Measurements from ENCODE around the gene CDKN1C. TPM values are rescaled to one million over a fixed set of nuclear protein-coding genes. Genes with fewer than 3 reads are reported as not detected.
A peak's percentile ranks its signal among the peaks of the same experiment; 100 is the strongest.

CDKN1C gene
- total and polyA plus RNA-seq, 4 donors: 2.6 to 10.2 (median 3.5) TPM

GRCh38 chr11:2904153-2905052 is 18.8 kb upstream of the CDKN1C start:
- TF ChIP-seq EGR1 (IDR thresholded peaks at IDR 0.05; ENCODE audit: low read depth in 2 of 2) (no peak), RXRA (IDR thresholded peaks at IDR 0.05) (no peak), SP1 (IDR thresholded peaks at IDR 0.05) (no peak), CTCF (IDR thresholded peaks at IDR 0.05; ENCODE audit: low read depth, low read length, missing input control) (no peak), FOXA2 (IDR thresholded peaks at IDR 0.05) (no peak), MAX (IDR thresholded peaks at IDR 0.05) (no peak), REST (IDR thresholded peaks at IDR 0.05) (no peak), YY1 (IDR thresholded peaks at IDR 0.05) (no peak), RAD21 (IDR thresholded peaks at IDR 0.05) (no peak), GABPA (IDR thresholded peaks at IDR 0.05 in 1 of 2, conservative IDR thresholded peaks at IDR 0.05 in 1 of 2) (no peak), NR2F2 (IDR thresholded peaks at IDR 0.05) (no peak), TAF1 (conservative IDR thresholded peaks at IDR 0.05) (no peak), ZBTB33 (IDR thresholded peaks at IDR 0.05) (no peak)
- H3K4me3 ChIP-seq (ENCODE audit: low read depth in 1 of 3, low read length in 3 of 3): peak overlapping the region in 1 of 3 donors; percentile 82
- H3K27ac ChIP-seq (ENCODE audit: low read depth in 1 of 2, low read length in 2 of 2): no peak overlapping the region
- no peak for DNase-seq (ENCODE audit: low spot score)
- no peaks in the 10 kb centered on the region for H3K9me3 ChIP-seq (ENCODE audit: control insufficient read depth in 4 of 4, low read length in 3 of 4)
- no peaks in the 10 kb centered on the region for H3K36me3 ChIP-seq (ENCODE audit: control insufficient read depth in 4 of 4, insufficient read depth in 3 of 4, low read depth in 1 of 4, low read length in 3 of 4)
- H3K27me3 ChIP-seq (ENCODE audit: control insufficient read depth in 4 of 4, insufficient read depth in 4 of 4, low read length in 3 of 4): no peaks in the 10 kb centered on the region
- WGBS: 77% methylated on average over 21 of the region's 21 CpGs
- H3K4me1 ChIP-seq (ENCODE audit: control insufficient read depth in 4 of 4, insufficient read depth in 4 of 4, low read length in 3 of 4): peaks cover 8 to 26% (median 14%) of the 10 kb centered on the region in 4 donors
- no peak overlapping the region for H3K9ac ChIP-seq (ENCODE audit: low read depth in 1 of 2, low read length in 2 of 2)

GRCh38 chr11:2903672-2904011 is 18.1 kb upstream of the CDKN1C start:
- no peak for DNase-seq (ENCODE audit: low spot score)
- 55% methylated on average over 7 of the region's 7 CpGs for WGBS
- H3K4me1 ChIP-seq (ENCODE audit: control insufficient read depth in 4 of 4, insufficient read depth in 4 of 4, low read length in 3 of 4): peaks cover 8 to 26% (median 14%) of the 10 kb centered on the region in 4 donors
- TF ChIP-seq RXRA (IDR thresholded peaks at IDR 0.05): no peak
- TF ChIP-seq HNF4A (conservative IDR thresholded peaks at IDR 0.05): peak in 1 of 2 donors; percentile 1
- peak overlapping the region; percentile 87 to 91 for H3K27ac ChIP-seq (ENCODE audit: low read depth in 1 of 2, low read length in 2 of 2)
- H3K4me3 ChIP-seq (ENCODE audit: low read depth in 1 of 3, low read length in 3 of 3): peak overlapping the region; percentile 61 to 82 (median 73)
- H3K27me3 ChIP-seq (ENCODE audit: control insufficient read depth in 4 of 4, insufficient read depth in 4 of 4, low read length in 3 of 4): no peaks in the 10 kb centered on the region
- H3K36me3 ChIP-seq (ENCODE audit: control insufficient read depth in 4 of 4, insufficient read depth in 3 of 4, low read depth in 1 of 4, low read length in 3 of 4): no peaks in the 10 kb centered on the region
- no peak overlapping the region for H3K9ac ChIP-seq (ENCODE audit: low read depth in 1 of 2, low read length in 2 of 2)
- H3K9me3 ChIP-seq (ENCODE audit: control insufficient read depth in 4 of 4, low read length in 3 of 4): no peaks in the 10 kb centered on the region

Measured in liver (tissue), 9 donors.